T-helper 2 cell treated with Interferon-gamma antibody and Interleukin-4, amounts not matched to agents 5 μg/mL and 100 μg/mL, for 36 hours (primary cell): ENCODE results near the gene RABGAP1L.

Experiments
- DNase-seq: peaks from one replicate; pipeline ENCODE4 v3.0.0; 2021; ENCODE audit warnings: low spot score
- H3K27ac Mint-ChIP-seq: one replicate; pipeline ENCODE4 v1.8.0; 2021; ENCODE audit warnings: mild to moderate bottlenecking, mixed read lengths
- H3K27me3 Mint-ChIP-seq: one replicate; pipeline ENCODE4 v1.8.0; 2021; ENCODE audit warnings: low read depth, mixed read lengths
- H3K36me3 Mint-ChIP-seq: one replicate; pipeline ENCODE4 v1.8.0; 2021; ENCODE audit warnings: low read depth, mixed read lengths
- H3K4me1 Mint-ChIP-seq: one replicate; pipeline ENCODE4 v1.8.0; 2021; ENCODE audit warnings: low read depth, mixed read lengths
- H3K4me3 Mint-ChIP-seq: one replicate; pipeline ENCODE4 v1.8.0; 2022; ENCODE audit warnings: mild to moderate bottlenecking, moderate library complexity, mixed read lengths
- H3K9me3 Mint-ChIP-seq: one replicate; pipeline ENCODE4 v1.8.0; 2021; ENCODE audit warnings: mixed read lengths

RABGAP1L gene

GRCh38 chr1:174920093-174920492 is 760.8 kb downstream of the RABGAP1L start:
- Mint-ChIP-seq H3K4me1 (peaks cover 6% of the 10 kb centered on the region), H3K27ac (no peak overlapping the region), H3K36me3 (peaks cover 8% of the 10 kb centered on the region), H3K4me3 (no peak overlapping the region), H3K27me3 (no peaks in the 10 kb centered on the region), H3K9me3 (peaks cover 15% of the 10 kb centered on the region)
- no peak for DNase-seq

- Mint-ChIP-seq H3K36me3 (peaks cover 14% of the 10 kb centered on the region), H3K4me3 (no peak overlapping the region), H3K4me1 (peaks cover 3% of the 10 kb centered on the region), H3K27ac (no peak overlapping the region), H3K9me3 (peaks cover 19% of the 10 kb centered on the region), H3K27me3 (no peaks in the 10 kb centered on the region)
- DNase-seq = no peak
Observed at GRCh38 chr1:174922121-174922520, 762.8 kb downstream of the RABGAP1L start.

- no peaks in the 10 kb centered on the region for H3K27me3 Mint-ChIP-seq
- no peak overlapping the region for H3K27ac Mint-ChIP-seq
- DNase-seq = no peak
- H3K4me1 Mint-ChIP-seq = peaks cover 3% of the 10 kb centered on the region
- H3K4me3 Mint-ChIP-seq = no peak overlapping the region
- H3K9me3 Mint-ChIP-seq = peaks cover 19% of the 10 kb centered on the region
- H3K36me3 Mint-ChIP-seq = peaks cover 14% of the 10 kb centered on the region
Observed at GRCh38 chr1:174923820-174924219, 764.5 kb downstream of the RABGAP1L start.

GRCh38 chr1:174928541-174928940 is 769.2 kb downstream of the RABGAP1L start:
- H3K27ac Mint-ChIP-seq = no peak overlapping the region
- H3K4me1 Mint-ChIP-seq = peaks cover 5% of the 10 kb centered on the region
- peaks cover 8% of the 10 kb centered on the region for H3K36me3 Mint-ChIP-seq
- H3K27me3 Mint-ChIP-seq = no peaks in the 10 kb centered on the region
- DNase-seq = no peak
- H3K4me3 Mint-ChIP-seq = no peak overlapping the region
- peaks cover 9% of the 10 kb centered on the region for H3K9me3 Mint-ChIP-seq

GRCh38 chr1:174931214-174931613 is 771.9 kb downstream of the RABGAP1L start:
- Mint-ChIP-seq H3K4me1 (peaks cover 1% of the 10 kb centered on the region), H3K4me3 (no peak overlapping the region), H3K27me3 (no peaks in the 10 kb centered on the region), H3K27ac (no peak overlapping the region), H3K9me3 (peaks cover under 1% of the 10 kb centered on the region), H3K36me3 (no peaks in the 10 kb centered on the region)
- DNase-seq = no peak

- H3K27ac Mint-ChIP-seq = no peak overlapping the region
Observed at GRCh38 chr1:174932587-174932986, 773.3 kb downstream of the RABGAP1L start.

GRCh38 chr1:174935961-174936727 is 776.8 kb downstream of the RABGAP1L start:
- H3K27ac Mint-ChIP-seq = no peak overlapping the region
- peaks cover 2% of the 10 kb centered on the region for H3K36me3 Mint-ChIP-seq
- peaks cover 11% of the 10 kb centered on the region for H3K4me1 Mint-ChIP-seq
- H3K9me3 Mint-ChIP-seq = no peaks in the 10 kb centered on the region
- DNase-seq = no peak
- H3K4me3 Mint-ChIP-seq = no peak overlapping the region
- H3K27me3 Mint-ChIP-seq = no peaks in the 10 kb centered on the region

More at GRCh38 chr1:174932587-174932986, 773.3 kb downstream of the RABGAP1L start:
- no peaks in the 10 kb centered on the region for H3K9me3 Mint-ChIP-seq
- H3K4me1 Mint-ChIP-seq = peaks cover 1% of the 10 kb centered on the region
- no peak for DNase-seq
- H3K27me3 Mint-ChIP-seq = no peaks in the 10 kb centered on the region
- H3K4me3 Mint-ChIP-seq = no peak overlapping the region
- no peaks in the 10 kb centered on the region for H3K36me3 Mint-ChIP-seq

GRCh38 chr1:174938281-174939007 is 779.1 kb downstream of the RABGAP1L start:
- Mint-ChIP-seq H3K4me3 (peak overlapping the region; percentile 69), H3K36me3 (peaks cover 2% of the 10 kb centered on the region), H3K27me3 (no peaks in the 10 kb centered on the region), H3K9me3 (no peaks in the 10 kb centered on the region), H3K4me1 (peaks cover 12% of the 10 kb centered on the region), H3K27ac (no peak overlapping the region)
- DNase-seq = no peak

- H3K36me3 Mint-ChIP-seq = peaks cover 2% of the 10 kb centered on the region
Observed at GRCh38 chr1:174939775-174940545, 780.6 kb downstream of the RABGAP1L start.

GRCh38 chr1:174940646-174941175 is 781.4 kb downstream of the RABGAP1L start:
- no peaks in the 10 kb centered on the region for H3K9me3 Mint-ChIP-seq
- H3K27me3 Mint-ChIP-seq = no peaks in the 10 kb centered on the region
- peaks cover 12% of the 10 kb centered on the region for H3K4me1 Mint-ChIP-seq
- no peak overlapping the region for H3K27ac Mint-ChIP-seq
- peaks cover 2% of the 10 kb centered on the region for H3K36me3 Mint-ChIP-seq
- H3K4me3 Mint-ChIP-seq = no peak overlapping the region
- DNase-seq = no peak

More at GRCh38 chr1:174939775-174940545, 780.6 kb downstream of the RABGAP1L start:
- Mint-ChIP-seq H3K27ac (peak overlapping the region; percentile 41), H3K9me3 (no peaks in the 10 kb centered on the region), H3K27me3 (no peaks in the 10 kb centered on the region), H3K4me3 (no peak overlapping the region), H3K4me1 (peaks cover 12% of the 10 kb centered on the region)
- no peak for DNase-seq

- no peak for DNase-seq
- Mint-ChIP-seq H3K4me3 (no peak overlapping the region), H3K4me1 (peaks cover 12% of the 10 kb centered on the region), H3K36me3 (peaks cover 2% of the 10 kb centered on the region), H3K9me3 (no peaks in the 10 kb centered on the region), H3K27me3 (no peaks in the 10 kb centered on the region), H3K27ac (no peak overlapping the region)
Observed at GRCh38 chr1:174942547-174943255, 783.4 kb downstream of the RABGAP1L start.

GRCh38 chr1:174946031-174946430 is 786.7 kb downstream of the RABGAP1L start:
- Mint-ChIP-seq H3K27ac (no peak overlapping the region), H3K27me3 (no peaks in the 10 kb centered on the region), H3K4me1 (peaks cover 3% of the 10 kb centered on the region), H3K36me3 (no peaks in the 10 kb centered on the region), H3K4me3 (no peak overlapping the region), H3K9me3 (no peaks in the 10 kb centered on the region)
- DNase-seq = no peak

GRCh38 chr1:174949061-174949460 is 789.7 kb downstream of the RABGAP1L start:
- Mint-ChIP-seq H3K27me3 (no peaks in the 10 kb centered on the region), H3K27ac (no peak overlapping the region), H3K9me3 (no peaks in the 10 kb centered on the region), H3K4me1 (peaks cover 5% of the 10 kb centered on the region), H3K36me3 (no peaks in the 10 kb centered on the region), H3K4me3 (no peak overlapping the region)
- DNase-seq = no peak
